ENCODE data around the gene ARTN. TPM values are rescaled to one million over a fixed set of nuclear protein-coding genes. Genes with fewer than 3 reads are reported as not detected.

Gene ARTN, protein sequence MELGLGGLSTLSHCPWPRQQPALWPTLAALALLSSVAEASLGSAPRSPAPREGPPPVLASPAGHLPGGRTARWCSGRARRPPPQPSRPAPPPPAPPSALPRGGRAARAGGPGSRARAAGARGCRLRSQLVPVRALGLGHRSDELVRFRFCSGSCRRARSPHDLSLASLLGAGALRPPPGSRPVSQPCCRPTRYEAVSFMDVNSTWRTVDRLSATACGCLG
- total RNA-seq (2014; rRNA removed; shearing (Covaris generic); ENCODE audit: low replicate concordance) = not detected in 2 replicates

DNA sequence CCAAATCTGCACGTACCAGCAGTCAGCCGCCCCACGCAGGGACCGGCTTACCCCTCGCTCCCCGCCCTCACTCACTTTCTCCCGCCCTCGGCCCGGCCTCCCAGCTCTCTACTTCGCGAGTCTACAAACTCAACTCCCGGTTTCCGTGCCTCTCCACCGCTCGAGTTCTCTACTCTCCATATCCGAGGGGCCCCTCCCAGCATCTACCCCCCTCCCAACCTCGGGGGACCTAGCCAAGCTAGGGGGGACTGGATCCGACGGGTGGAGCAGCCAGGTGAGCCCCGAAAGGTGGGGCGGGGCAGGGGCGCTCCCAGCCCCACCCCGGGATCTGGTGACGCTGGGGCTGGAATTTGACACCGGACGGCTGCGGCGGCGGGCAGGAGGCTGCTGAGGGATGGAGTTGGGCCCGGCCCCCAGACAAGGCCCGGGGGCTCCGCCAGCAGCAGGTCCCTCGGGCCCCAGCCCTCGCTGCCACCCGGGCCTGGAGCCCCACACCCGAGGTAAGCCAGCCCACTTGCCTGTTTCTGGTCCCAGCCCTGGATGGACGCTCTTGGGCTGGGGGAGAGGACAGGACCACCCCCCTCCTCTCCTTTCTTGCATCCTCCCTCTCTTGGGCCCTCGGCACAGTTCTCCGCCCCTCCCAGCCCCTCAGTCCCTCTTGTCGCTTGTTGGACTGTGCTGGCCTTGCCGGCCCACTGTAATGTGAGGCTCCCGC, at the start of gene ARTN:
ARTN (plus strand) TSS at position 416 of the 715 bp plus-strand sequence. CDS start 1,856 bp downstream, outside the sequence.
- no peak within 1 kb of the TSS for H3K4me3 ChIP-seq
- peaks cover 8% of the 10 kb centered on the region; the same call in 1 of the 2 replicates for H3K36me3 ChIP-seq
- no peaks in the 10 kb centered on the region for H3K9me3 ChIP-seq
- no peak for DNase-seq
- H3K27me3 ChIP-seq = no peaks in the 10 kb centered on the region

- no peaks in the 10 kb centered on the region for H3K9me3 ChIP-seq
- no peak overlapping the region for H3K4me3 ChIP-seq
- no peak for DNase-seq
- H3K36me3 ChIP-seq = no peaks in the 10 kb centered on the region
- no peaks in the 10 kb centered on the region for H3K27me3 ChIP-seq
Measured at GRCh38 chr1:43885279-43885801, 48.3 kb upstream of the ARTN start.

DNA sequence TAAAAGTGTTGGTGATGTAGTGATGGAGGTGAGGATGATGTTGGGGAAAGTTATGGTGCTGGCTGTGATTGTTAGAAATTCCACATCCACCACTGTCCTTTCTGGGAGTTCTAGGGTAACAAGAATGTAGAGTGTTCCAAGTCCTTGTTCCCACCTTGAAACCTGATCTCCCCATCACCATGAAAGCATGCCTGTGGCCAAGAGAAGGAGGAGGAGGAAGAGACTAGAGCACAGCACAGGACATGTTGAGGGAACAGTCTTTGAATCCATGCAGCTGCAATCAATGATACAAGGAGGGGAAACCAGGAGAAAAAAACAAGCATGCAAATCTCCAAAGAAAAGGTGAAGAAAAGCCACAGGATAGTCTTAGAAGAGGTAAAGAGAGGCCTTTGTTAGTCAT, 45.9 kb upstream of the ARTN start:
- no peaks in the 10 kb centered on the region for H3K9me3 ChIP-seq
- no peaks in the 10 kb centered on the region for H3K36me3 ChIP-seq
- no peak for DNase-seq
- H3K4me3 ChIP-seq = no peak overlapping the region
- H3K27me3 ChIP-seq = no peaks in the 10 kb centered on the region

GRCh38 chr1:43890815-43891214, 42.8 kb upstream of the ARTN start:
- DNase-seq = no peak

GRCh38 chr1:43893006-43893405, 40.6 kb upstream of the ARTN start:
- H3K27me3 ChIP-seq = no peaks in the 10 kb centered on the region
- H3K9me3 ChIP-seq = no peaks in the 10 kb centered on the region
- no peaks in the 10 kb centered on the region; the same call in none of the 2 replicates for H3K36me3 ChIP-seq
- no peak for DNase-seq
- H3K4me3 ChIP-seq = no peak overlapping the region

More at GRCh38 chr1:43890815-43891214, 42.8 kb upstream of the ARTN start:
- H3K27me3 ChIP-seq = no peaks in the 10 kb centered on the region
- no peaks in the 10 kb centered on the region for H3K9me3 ChIP-seq
- H3K4me3 ChIP-seq = no peak overlapping the region
- no peaks in the 10 kb centered on the region; the same call in 1 of the 2 replicates for H3K36me3 ChIP-seq

GRCh38 chr1:43898981-43899380, 34.6 kb upstream of the ARTN start:
- DNase-seq = no peak
- Histone ChIP-seq H3K27me3 (no peaks in the 10 kb centered on the region), H3K4me3 (no peak overlapping the region), H3K36me3 (no peaks in the 10 kb centered on the region; the same call in none of the 2 replicates), H3K9me3 (no peaks in the 10 kb centered on the region)

GRCh38 chr1:43900386-43900785, 33.2 kb upstream of the ARTN start:
- Histone ChIP-seq H3K4me3 (no peak overlapping the region), H3K36me3 (no peaks in the 10 kb centered on the region; the same call in none of the 2 replicates), H3K9me3 (no peaks in the 10 kb centered on the region), H3K27me3 (no peaks in the 10 kb centered on the region)
- no peak for DNase-seq

DNA sequence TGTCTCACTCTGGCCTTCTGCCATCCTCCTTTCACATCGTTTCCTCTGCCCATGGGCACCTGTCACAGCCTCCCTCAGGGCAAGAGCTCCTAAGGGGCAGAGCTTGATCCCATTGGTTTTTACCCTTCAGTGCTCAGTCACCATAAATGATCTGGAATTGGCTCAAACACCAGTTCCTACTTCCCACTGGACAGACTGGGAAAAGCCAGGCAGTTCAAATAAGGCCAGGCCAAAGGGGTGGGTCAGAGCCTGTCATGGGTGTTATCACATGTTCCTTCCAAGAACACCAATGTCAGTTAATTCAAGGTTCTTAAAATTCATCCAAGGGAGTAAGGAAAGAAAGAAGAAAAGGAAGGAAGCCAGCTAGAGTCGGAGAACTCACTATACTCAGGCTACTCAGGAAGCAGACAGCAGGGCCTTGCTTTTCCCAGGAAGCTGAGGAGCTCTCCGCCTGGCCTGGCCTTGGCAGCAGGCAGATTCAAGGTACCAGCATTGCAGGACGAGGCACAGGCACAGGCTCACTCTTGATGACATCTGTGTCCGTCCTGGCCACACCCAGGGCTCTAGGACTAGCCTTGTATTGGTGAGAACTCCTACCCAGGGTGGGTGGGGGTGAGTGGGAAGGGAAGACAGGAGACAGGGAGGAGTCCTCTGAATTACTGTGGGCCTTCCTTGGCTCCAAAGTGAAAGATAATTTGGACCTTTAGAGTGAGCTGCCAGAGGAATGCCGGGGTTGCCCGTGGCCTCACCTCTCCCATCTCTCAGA, 32.2 kb upstream of the ARTN start:
- Histone ChIP-seq H3K27me3 (no peaks in the 10 kb centered on the region), H3K36me3 (no peaks in the 10 kb centered on the region; the same call in 1 of the 2 replicates), H3K4me3 (no peak overlapping the region), H3K9me3 (no peaks in the 10 kb centered on the region)
- DNase-seq = no peak

DNA sequence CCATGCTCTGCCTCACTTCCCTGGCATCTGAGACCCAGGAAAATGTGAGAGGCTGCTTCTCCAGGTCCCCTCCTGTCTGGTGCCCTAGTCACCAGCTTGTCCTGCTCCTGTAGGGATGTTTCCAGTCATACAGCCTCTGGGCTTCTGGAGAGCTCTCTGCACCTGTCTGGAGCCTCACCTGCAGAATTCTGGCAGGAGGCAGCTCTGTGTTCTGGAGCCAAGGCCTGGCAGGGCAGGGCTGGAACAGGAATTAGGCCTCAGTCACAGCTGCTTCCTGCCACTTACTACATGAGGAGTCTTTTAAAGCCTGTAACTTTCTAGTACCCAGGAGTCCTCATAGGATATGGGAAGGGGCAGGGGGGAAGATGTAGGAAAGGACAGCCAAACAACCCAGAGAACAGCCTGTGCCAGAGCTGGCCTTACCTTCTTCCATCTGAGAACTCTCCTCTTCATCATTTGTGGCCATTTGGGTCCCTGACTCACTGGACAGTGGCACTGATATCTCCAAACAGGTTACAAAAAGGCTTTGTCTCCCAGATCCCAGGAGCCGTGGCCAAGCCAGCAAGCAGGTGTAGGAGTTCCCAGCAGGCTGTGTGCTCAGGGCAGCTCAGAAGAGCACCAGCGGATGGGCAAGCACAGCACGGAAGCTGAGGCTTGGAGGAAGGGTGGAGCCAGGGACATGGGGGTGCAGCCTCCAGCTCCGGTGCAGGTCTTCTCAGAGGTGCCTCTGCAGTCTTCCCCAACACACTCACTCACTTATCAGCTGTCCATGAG, 31.4 kb upstream of the ARTN start:
- H3K27me3 ChIP-seq = no peaks in the 10 kb centered on the region
- no peaks in the 10 kb centered on the region; the same call in 1 of the 2 replicates for H3K36me3 ChIP-seq
- H3K4me3 ChIP-seq = no peak overlapping the region
- no peaks in the 10 kb centered on the region for H3K9me3 ChIP-seq
- DNase-seq = no peak

DNA sequence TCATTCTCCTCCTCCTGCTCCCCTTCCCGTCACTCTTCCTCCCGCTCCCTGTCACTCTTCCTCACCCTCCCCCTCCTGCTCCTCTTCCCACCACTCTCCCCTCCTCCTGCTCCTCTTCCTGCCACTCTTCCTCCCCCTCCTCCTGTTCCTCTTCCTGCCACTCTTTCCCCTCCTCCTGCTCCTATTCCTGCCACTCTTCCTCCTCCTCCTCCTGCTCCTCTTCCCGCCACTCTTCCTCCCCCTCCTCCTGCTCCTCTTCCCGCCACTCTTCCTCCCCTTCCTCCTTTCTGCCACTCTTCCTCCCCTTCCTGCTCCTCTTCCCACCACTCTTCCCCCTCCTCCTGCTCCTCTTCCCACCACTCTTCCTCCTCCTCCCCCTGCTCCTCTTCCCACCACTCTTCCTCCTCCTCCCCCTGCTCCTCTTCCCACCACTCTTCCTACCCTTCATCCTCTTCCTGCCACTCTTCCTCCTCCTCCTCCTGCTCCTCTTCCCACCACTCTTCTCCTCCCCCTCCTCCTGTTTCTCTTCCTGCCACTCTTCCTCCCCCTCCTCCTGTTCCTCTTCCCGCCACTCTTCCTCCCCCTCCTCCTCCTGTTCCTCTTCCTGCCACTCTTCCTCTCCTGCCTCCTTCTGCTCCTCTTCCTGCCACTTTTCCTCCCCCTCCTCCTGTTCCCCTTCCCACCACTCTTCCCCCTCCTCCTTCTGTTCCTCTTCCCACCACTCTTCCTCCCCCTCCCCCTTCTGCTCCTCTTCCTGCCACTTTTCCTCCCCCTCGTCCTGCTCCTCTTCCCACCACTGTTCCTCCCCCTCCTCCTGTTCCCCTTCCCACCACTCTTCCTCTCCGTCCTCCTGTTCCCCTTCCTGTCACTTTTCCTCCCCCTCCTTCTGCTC, 28.7 kb upstream of the ARTN start:
- no peaks in the 10 kb centered on the region for H3K9me3 ChIP-seq
- DNase-seq = no peak
- H3K4me3 ChIP-seq = no peak overlapping the region
- no peaks in the 10 kb centered on the region for H3K27me3 ChIP-seq
- H3K36me3 ChIP-seq = no peaks in the 10 kb centered on the region

GRCh38 chr1:43908226-43908625, 25.4 kb upstream of the ARTN start:
- no peaks in the 10 kb centered on the region for H3K9me3 ChIP-seq
- no peaks in the 10 kb centered on the region for H3K36me3 ChIP-seq
- no peak for DNase-seq
- no peak overlapping the region for H3K4me3 ChIP-seq
- H3K27me3 ChIP-seq = no peaks in the 10 kb centered on the region

- Histone ChIP-seq H3K9me3 (no peaks in the 10 kb centered on the region), H3K36me3 (no peaks in the 10 kb centered on the region), H3K27me3 (no peaks in the 10 kb centered on the region), H3K4me3 (no peak overlapping the region)
- DNase-seq = no peak
Measured at GRCh38 chr1:43908858-43909257, 24.7 kb upstream of the ARTN start.

DNA sequence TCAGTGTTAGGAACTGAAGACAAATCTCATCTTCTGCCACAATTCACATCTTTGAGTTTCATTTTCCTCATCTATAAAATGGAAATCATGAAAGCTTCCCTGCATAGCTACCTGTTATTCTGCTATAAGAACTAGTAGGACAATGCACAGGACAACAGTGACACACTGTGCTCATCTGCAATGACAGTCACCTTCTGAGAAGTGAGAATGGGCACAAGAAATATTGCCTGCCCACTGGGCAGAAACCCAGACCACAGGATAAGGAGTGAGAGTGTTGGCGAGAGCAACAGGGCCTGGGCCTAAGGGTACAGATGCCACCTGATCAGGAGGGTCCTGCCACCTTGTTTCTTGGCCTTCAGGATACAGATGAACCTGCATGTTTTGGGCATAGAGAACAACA, 23.3 kb upstream of the ARTN start:
- no peak for DNase-seq
- H3K36me3 ChIP-seq = no peaks in the 10 kb centered on the region
- H3K9me3 ChIP-seq = no peaks in the 10 kb centered on the region

DNA sequence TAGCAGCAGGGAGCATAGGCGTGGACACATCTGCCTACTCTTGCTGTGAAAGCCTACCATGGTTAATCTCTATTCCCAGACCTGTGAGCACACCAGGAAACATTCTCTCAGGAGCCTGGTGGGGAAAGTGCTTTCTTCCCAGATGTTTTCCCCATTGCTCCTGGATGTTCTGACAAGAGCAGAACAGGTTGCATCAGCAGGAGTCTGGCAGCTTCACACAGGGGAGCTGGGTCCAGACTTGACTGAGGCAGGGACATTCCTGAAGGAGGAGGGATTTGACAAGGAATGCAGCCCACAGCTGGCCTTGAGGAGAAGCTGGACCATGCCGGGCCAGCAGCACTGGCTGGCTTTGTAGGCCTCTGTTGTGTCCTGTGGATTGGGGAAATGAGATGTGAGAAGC, 21.0 kb upstream of the ARTN start:
- DNase-seq = peak; percentile 64
- no peaks in the 10 kb centered on the region for H3K36me3 ChIP-seq
- no peaks in the 10 kb centered on the region for H3K27me3 ChIP-seq
- H3K4me3 ChIP-seq = no peak overlapping the region
- H3K9me3 ChIP-seq = no peaks in the 10 kb centered on the region

More for the DNA sequence above, 23.3 kb upstream of the ARTN start:
- H3K27me3 ChIP-seq = no peaks in the 10 kb centered on the region
- H3K4me3 ChIP-seq = no peak overlapping the region

DNA sequence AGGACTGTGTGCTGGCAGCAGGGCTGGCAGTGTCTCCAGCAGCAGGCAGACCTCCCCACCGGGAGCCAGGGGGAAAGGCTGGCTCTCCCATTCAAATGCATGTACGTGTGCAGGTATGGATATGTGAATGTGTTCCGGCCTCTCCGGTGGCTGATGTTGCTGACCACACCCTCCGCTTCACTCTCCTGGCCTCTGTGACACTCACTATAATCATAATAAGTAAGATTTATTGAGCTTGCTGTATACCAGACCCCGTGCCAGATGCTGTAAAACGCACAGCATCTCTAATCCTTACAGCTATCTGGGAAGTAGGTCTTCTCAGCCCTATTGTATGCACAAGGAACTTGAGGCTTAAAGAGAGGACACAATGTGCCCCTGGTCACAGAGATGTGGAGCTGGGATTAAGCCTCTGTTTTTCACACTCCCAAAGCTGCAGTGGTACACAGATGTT, 20.5 kb upstream of the ARTN start:
- DNase-seq = no peak
- Histone ChIP-seq H3K36me3 (no peaks in the 10 kb centered on the region), H3K9me3 (no peaks in the 10 kb centered on the region), H3K27me3 (no peaks in the 10 kb centered on the region), H3K4me3 (no peak overlapping the region)

Measured in MG63 (cell line).